Neural cell (in vitro differentiated cells): ENCODE results near the gene RGL4.

ENCODE experiments used
- CTCF ChIP-seq: fragments of 450-650 bp; IDR thresholded peaks from 2 replicates; pipeline ENCODE4 v1.5.1; 2014; ENCODE audit warnings: antibody characterized with exemption, mild to moderate bottlenecking, moderate library complexity; ENCODE audit not compliant: poor library complexity, severe bottlenecking
- EZH2 ChIP-seq: fragments of 200-600, 300-800 bp; shearing (Covaris generic), sonication (generic); IDR thresholded peaks from 2 replicates; pipeline ENCODE4 v1.6.1; 2014; ENCODE audit warnings: antibody characterized with exemption, low read length, borderline replicate concordance, mild to moderate bottlenecking; ENCODE audit not compliant: insufficient read depth, poor library complexity, severe bottlenecking
- MXI1 ChIP-seq: fragments of 450-650 bp; conservative IDR thresholded peaks from 2 replicates; pipeline ENCODE4 v1.6.1; 2014; ENCODE audit warnings: antibody characterized with exemption, mild to moderate bottlenecking; ENCODE audit not compliant: poor library complexity, severe bottlenecking
- RAD21 ChIP-seq: fragments of 450-650 bp; conservative IDR thresholded peaks from 2 replicates; pipeline ENCODE4 v1.6.1; 2014; ENCODE audit warnings: antibody characterized with exemption, mild to moderate bottlenecking, moderate library complexity
- TF ChIP-seq, protein P1 (sequence below): IDR thresholded peaks from 2 replicates; pipeline ENCODE4 v1.6.1; 2012; ENCODE audit warnings: borderline replicate concordance

GRCh38 chr22:23722160-23722559, 31.3 kb downstream of the RGL4 start:
- TF ChIP-seq CTCF (no peak), EZH2 (no peak), RAD21 (no peak), MXI1 (no peak)
- TF ChIP-seq, protein P1, sequence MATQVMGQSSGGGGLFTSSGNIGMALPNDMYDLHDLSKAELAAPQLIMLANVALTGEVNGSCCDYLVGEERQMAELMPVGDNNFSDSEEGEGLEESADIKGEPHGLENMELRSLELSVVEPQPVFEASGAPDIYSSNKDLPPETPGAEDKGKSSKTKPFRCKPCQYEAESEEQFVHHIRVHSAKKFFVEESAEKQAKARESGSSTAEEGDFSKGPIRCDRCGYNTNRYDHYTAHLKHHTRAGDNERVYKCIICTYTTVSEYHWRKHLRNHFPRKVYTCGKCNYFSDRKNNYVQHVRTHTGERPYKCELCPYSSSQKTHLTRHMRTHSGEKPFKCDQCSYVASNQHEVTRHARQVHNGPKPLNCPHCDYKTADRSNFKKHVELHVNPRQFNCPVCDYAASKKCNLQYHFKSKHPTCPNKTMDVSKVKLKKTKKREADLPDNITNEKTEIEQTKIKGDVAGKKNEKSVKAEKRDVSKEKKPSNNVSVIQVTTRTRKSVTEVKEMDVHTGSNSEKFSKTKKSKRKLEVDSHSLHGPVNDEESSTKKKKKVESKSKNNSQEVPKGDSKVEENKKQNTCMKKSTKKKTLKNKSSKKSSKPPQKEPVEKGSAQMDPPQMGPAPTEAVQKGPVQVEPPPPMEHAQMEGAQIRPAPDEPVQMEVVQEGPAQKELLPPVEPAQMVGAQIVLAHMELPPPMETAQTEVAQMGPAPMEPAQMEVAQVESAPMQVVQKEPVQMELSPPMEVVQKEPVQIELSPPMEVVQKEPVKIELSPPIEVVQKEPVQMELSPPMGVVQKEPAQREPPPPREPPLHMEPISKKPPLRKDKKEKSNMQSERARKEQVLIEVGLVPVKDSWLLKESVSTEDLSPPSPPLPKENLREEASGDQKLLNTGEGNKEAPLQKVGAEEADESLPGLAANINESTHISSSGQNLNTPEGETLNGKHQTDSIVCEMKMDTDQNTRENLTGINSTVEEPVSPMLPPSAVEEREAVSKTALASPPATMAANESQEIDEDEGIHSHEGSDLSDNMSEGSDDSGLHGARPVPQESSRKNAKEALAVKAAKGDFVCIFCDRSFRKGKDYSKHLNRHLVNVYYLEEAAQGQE: no peak
